ENCODE measurements around the gene GAST.

GAST gene

GRCh38 chr17:41705271-41705991 is 6.7 kb upstream of the GAST start:
- no peaks in the 10 kb centered on the region for H4K20me1 ChIP-seq (ENCODE audit: insufficient read depth, low read length)
- no peaks in the 10 kb centered on the region for H3K36me3 ChIP-seq (ENCODE audit: insufficient read depth, low read length)
- no peak overlapping the region for H3K9ac ChIP-seq (ENCODE audit: low read length)
- no peak overlapping the region for H3K4me2 ChIP-seq (ENCODE audit: low read length)
- H2AFZ ChIP-seq (ENCODE audit: low read length) = no peak overlapping the region
- no peaks in the 10 kb centered on the region for H3K9me3 ChIP-seq (ENCODE audit: low read length)
- H3K4me1 ChIP-seq (ENCODE audit: insufficient read depth, low read length, severe bottlenecking) = no peaks in the 10 kb centered on the region
- H3K79me2 ChIP-seq (ENCODE audit: insufficient read depth, low read length) = no peaks in the 10 kb centered on the region
- no peak for TF ChIP-seq EZH2 (IDR thresholded peaks at IDR 0.05; ENCODE audit: borderline replicate concordance, low read length)
- no peak for TF ChIP-seq CTCF (IDR thresholded peaks at IDR 0.05; ENCODE audit: low read length)
- H3K9me2 ChIP-seq (ENCODE audit: low read depth, low read length) = no peaks in the 10 kb centered on the region
- H3K27me3 ChIP-seq (ENCODE audit: insufficient read depth, low read length) = peaks cover 10% of the 10 kb centered on the region; the same call in 1 of the 2 replicates
- H3K4me3 ChIP-seq (ENCODE audit: low read depth, low read length, poor library complexity, severe bottlenecking) = no peak overlapping the region
- no peaks in the 10 kb centered on the region for H3F3A ChIP-seq (ENCODE audit: insufficient read depth, low read length)
- no peak overlapping the region for H3K27ac ChIP-seq (ENCODE audit: low read depth, low read length, poor library complexity, severe bottlenecking)

GRCh38 chr17:41707803-41708669 is 4.1 kb upstream of the GAST start:
- Histone ChIP-seq H3K4me2 (ENCODE audit: low read length) (no peak overlapping the region), H3K36me3 (ENCODE audit: insufficient read depth, low read length) (no peaks in the 10 kb centered on the region), H3K9me2 (ENCODE audit: low read depth, low read length) (no peaks in the 10 kb centered on the region), H4K20me1 (ENCODE audit: insufficient read depth, low read length) (no peaks in the 10 kb centered on the region), H3K4me1 (ENCODE audit: insufficient read depth, low read length, severe bottlenecking) (no peaks in the 10 kb centered on the region), H3K79me2 (ENCODE audit: insufficient read depth, low read length) (no peaks in the 10 kb centered on the region), H3F3A (ENCODE audit: insufficient read depth, low read length) (no peaks in the 10 kb centered on the region), H3K27me3 (ENCODE audit: insufficient read depth, low read length) (peaks cover 10% of the 10 kb centered on the region; the same call in 1 of the 2 replicates), H3K4me3 (ENCODE audit: low read depth, low read length, poor library complexity, severe bottlenecking) (no peak overlapping the region), H2AFZ (ENCODE audit: low read length) (no peak overlapping the region), H3K27ac (ENCODE audit: low read depth, low read length, poor library complexity, severe bottlenecking) (no peak overlapping the region), H3K9ac (ENCODE audit: low read length) (no peak overlapping the region), H3K9me3 (ENCODE audit: low read length) (no peaks in the 10 kb centered on the region)
- TF ChIP-seq EZH2 (IDR thresholded peaks at IDR 0.05; ENCODE audit: borderline replicate concordance, low read length) = no peak
- no peak for TF ChIP-seq CTCF (IDR thresholded peaks at IDR 0.05; ENCODE audit: low read length)

- Histone ChIP-seq H3K9me2 (ENCODE audit: low read depth, low read length) (no peaks in the 10 kb centered on the region), H3K9ac (ENCODE audit: low read length) (no peak overlapping the region), H4K20me1 (ENCODE audit: insufficient read depth, low read length) (no peaks in the 10 kb centered on the region), H3K36me3 (ENCODE audit: insufficient read depth, low read length) (no peaks in the 10 kb centered on the region), H3K27ac (ENCODE audit: low read depth, low read length, poor library complexity, severe bottlenecking) (no peak overlapping the region), H3K4me1 (ENCODE audit: insufficient read depth, low read length, severe bottlenecking) (no peaks in the 10 kb centered on the region), H3F3A (ENCODE audit: insufficient read depth, low read length) (no peaks in the 10 kb centered on the region), H3K9me3 (ENCODE audit: low read length) (no peaks in the 10 kb centered on the region), H3K4me2 (ENCODE audit: low read length) (no peak overlapping the region), H3K4me3 (ENCODE audit: low read depth, low read length, poor library complexity, severe bottlenecking) (no peak overlapping the region), H2AFZ (ENCODE audit: low read length) (no peak overlapping the region), H3K27me3 (ENCODE audit: insufficient read depth, low read length) (peaks cover 10% of the 10 kb centered on the region; the same call in 1 of the 2 replicates), H3K79me2 (ENCODE audit: insufficient read depth, low read length) (no peaks in the 10 kb centered on the region)
- TF ChIP-seq EZH2 (IDR thresholded peaks at IDR 0.05; ENCODE audit: borderline replicate concordance, low read length) (no peak), CTCF (IDR thresholded peaks at IDR 0.05; ENCODE audit: low read length) (no peak)
Observed at GRCh38 chr17:41710472-41711090, 1.6 kb upstream of the GAST start.

Measured in OCI-LY1 (cell line).